EL (cell line): ENCODE measurements around the gene GIGYF1.
A peak's percentile ranks its signal among the peaks of the same experiment; 100 is the strongest.
"Not testable (repeated sequence)": the region's sequence is repeated elsewhere in the genome, so short reads cannot be mapped to it uniquely, and the experiment has no call there.

Source experiments
- DNase-seq: peaks from one replicate; pipeline ENCODE4 v3.0.0-alpha.2; 2016

The GIGYF1 gene, protein sequence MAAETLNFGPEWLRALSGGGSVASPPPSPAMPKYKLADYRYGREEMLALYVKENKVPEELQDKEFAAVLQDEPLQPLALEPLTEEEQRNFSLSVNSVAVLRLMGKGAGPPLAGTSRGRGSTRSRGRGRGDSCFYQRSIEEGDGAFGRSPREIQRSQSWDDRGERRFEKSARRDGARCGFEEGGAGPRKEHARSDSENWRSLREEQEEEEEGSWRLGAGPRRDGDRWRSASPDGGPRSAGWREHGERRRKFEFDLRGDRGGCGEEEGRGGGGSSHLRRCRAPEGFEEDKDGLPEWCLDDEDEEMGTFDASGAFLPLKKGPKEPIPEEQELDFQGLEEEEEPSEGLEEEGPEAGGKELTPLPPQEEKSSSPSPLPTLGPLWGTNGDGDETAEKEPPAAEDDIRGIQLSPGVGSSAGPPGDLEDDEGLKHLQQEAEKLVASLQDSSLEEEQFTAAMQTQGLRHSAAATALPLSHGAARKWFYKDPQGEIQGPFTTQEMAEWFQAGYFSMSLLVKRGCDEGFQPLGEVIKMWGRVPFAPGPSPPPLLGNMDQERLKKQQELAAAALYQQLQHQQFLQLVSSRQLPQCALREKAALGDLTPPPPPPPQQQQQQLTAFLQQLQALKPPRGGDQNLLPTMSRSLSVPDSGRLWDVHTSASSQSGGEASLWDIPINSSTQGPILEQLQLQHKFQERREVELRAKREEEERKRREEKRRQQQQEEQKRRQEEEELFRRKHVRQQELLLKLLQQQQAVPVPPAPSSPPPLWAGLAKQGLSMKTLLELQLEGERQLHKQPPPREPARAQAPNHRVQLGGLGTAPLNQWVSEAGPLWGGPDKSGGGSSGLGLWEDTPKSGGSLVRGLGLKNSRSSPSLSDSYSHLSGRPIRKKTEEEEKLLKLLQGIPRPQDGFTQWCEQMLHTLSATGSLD (N-terminal part only)

DNA sequence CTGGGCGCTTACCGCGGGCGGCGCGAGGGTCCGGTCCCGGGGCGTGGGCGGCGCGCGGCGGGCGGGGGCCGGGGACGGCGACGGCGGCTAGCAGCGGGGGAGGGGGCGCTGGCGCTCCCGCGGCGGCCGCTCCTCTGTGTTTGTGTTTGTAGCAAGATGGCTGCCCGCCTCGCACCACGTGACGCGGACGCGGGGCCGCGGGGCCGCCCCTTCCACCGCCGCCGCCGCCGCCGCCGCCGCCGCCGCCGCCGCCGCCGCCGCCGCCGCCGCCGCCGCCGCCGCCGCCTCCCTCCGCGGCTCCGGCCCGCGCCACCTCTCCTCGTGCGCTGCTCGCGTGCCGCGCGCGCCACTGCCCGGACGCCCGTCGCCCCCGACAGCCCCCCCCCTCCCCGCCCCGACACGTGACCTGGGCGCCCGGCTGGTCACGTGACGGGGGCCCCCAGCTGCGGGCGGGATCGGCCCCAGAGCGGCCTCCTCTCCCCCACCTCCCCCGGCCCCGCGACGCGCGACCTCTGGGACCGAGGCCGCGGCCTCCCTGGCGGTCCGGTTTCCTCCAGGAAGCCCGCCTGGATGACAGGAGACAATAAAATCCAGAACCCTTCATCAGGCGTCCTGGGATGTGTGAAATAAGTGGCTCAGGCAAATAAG lies at the start of gene GIGYF1:
GIGYF1 (minus strand) TSS at position 153 of the 648 bp plus-strand sequence. CDS start 6,012 bp downstream, outside the sequence.
- DNase-seq = peak; percentile 60

DNA sequence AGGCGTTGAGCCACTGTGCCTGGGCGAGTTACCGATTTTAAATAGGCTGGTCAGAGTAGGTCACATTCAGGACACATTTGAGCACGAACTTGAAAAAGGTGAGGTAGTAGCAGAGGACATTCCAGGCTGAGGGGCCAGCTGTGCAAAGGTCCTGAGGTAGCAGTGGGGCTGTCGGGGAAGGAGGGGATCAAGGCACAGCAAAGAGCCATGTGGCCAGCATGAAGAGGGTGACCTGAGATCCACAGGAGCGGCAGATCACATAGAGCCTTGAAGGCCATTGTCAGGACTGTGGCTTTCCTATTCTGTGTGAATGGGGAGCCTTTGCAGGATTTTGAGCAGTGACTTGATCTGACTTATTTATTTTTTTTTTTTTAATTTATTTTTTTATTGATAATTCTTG lies 45.9 kb upstream of the GIGYF1 start:
- DNase-seq = no peak

DNA sequence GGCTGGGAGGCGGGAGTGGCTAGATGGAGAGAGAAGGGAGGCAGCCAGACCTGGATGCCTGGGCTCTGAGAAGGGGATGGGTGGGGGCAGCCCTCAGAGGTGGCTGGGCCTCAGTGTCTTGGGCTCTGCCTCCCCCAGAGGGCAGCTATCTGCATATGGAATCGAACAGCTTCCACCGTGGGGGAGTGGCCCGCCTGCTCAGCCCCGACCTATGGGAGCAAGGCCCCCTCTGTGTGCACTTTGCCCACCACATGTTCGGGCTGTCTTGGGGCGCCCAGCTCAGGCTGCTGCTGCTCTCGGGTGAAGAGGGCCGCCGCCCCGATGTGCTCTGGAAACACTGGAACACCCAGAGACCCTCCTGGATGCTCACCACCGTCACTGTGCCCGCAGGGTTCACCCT lies 42.6 kb upstream of the GIGYF1 start:
- DNase-seq = no peak

DNA sequence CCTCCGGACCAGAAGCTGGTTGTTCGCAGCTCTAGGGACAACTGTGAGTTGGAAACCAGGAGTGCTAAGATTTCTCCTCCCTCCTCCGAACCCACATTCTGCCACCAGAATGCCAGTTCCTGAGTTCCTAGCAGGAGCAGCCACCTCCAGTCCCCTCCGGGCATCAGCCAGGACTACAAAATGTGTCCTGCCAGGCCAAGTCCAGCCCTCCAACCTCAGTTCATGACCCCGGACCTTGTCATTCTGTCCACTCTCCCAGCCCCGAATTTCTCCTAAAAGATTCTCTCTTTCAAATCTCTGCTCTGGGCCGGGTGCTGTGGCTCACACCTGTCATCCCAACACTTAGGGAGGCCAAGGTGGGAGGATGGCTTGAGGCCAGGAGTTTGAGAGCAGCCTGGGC lies 41.7 kb upstream of the GIGYF1 start:
- no peak for DNase-seq

DNA sequence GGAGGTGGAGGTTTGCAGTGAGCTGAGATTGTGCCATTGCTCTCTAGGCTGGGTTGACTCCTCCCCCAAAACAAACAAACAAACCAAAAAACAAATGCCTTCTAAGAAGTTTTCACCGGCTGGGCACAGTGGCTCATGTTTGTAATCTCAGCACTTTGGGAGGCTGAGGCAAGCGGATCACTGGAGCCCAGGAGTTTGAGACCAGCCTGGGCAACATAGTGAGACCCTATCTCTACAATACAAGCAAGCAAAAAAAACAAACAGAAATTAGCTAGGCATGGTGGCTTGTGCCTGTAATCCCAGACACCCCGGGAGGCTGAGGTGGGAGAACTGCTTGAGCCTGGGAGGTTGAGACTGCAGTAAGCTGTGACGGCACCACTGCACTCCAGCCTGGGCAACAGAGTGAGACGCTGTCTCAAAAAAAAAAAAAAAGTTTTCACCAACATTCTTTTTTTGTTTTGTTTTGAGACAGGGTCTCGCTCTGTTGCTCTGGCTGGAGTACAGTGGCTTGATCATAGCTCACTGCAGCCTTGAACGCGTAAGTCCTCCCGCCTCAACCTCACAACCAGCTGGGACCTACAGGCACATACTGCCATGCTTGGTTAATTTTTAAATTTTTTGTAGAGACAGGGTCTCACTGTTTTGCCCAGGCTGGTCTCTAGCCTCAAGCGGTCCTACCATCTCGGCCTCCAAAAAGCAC lies 38.0 kb upstream of the GIGYF1 start:
- DNase-seq = no peak

DNA sequence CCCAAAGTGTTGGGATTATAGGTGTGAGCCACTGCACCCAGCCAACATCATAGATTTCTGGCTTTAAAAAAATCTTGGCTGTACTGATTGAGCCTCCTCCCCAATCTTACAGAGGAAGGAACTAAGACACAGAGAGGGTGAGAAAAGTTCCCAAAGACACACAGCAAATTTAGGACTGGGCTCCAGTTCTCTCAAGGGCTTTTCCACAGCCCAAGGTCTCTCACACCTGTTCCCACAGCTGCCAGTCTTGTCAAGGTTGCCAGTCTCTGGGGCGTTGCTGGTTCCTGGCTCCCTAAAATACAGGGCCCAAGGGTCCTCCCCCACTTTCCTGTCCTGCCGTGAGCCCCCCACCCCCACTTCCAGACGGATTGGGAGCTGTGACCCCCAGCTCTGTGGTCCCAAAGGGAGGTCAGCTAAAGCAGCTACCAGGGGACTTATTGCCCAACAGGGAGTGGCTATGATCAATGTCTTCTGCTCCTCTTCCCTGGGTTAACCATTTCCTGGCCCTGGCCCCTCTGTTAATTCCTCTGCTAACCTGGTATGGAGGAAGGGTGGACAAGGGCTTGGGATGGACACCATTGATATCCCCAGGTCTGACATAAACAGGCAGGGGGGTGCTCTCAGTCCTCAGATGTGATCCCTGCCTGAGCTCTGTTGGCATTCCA lies 36.2 kb upstream of the GIGYF1 start:
- DNase-seq = no peak

DNA sequence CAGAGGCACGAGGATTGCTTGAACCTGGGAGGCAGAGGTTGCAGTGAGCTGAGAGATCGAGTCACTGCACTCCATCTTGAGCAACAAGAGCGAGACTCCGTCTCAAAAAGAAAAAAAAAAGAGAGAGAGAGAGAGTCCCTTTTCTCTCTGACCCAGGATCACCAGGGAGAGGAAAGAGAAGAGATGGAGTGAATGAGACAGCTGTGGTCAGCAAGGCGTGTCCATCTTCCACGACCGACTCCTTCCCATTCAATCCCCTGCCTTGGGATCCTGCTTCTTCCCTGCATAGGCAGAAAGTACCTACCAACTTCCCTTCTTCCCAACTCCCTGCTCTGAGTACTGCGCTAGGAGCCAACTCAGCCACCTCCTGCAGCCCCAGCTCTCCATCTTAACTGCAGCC lies 34.1 kb upstream of the GIGYF1 start:
- no peak for DNase-seq

DNA sequence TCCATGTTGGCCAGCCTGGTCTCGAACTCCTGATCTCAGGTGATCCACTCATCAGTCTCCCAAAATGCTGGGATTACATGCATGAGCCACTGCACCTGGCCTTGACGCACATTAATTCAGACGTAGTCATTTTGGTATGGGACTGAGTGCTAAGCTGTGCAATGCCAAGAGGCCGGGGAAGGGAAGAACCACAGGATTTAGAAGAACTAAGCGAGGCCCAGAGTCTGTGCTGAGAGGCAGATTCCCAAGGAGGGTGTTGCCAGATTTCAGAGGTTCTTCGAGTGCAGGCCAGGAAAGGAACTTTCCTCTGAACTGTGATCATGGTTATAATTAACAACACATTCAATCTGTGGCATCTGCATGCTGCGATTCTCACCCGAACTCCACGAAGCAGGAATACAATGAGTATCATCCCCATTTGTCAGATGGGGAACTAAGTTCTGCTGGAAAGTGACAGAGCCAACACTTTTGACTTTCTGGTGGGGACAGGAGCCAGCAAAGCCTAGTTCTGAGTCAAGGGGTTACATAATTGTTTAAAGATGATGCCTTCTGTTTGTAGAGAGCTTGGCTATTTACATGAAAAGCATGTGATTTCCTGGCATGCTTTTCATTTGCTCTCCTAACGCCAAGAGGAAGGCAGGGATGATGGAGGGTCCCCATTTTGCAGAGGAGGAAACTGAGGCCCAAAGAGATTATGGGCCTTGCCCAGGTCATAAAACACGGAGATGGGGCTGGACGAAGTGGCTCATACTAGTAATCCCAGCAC lies 33.1 kb upstream of the GIGYF1 start:
- peak; percentile 65 for DNase-seq

DNA sequence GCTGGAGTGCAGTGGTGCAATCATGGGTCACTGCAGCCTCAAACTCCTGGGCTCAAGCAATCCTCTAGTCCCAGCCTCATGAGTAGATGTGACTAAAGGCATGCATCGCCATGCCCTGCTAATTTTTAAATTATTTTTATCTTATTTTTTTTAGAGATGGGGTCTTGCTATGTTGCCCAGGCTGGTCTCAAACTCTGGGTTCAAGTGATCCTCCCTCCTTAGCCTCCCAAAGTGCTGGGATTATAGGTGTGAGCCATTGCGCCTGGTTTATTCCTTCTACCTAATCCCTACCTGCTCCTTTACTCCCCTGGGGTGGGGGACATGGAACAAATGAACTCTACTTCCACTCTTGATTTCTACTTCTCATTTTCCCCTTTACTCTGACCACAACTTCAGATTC lies 30.3 kb upstream of the GIGYF1 start:
- not testable (repeated sequence) for DNase-seq

DNA sequence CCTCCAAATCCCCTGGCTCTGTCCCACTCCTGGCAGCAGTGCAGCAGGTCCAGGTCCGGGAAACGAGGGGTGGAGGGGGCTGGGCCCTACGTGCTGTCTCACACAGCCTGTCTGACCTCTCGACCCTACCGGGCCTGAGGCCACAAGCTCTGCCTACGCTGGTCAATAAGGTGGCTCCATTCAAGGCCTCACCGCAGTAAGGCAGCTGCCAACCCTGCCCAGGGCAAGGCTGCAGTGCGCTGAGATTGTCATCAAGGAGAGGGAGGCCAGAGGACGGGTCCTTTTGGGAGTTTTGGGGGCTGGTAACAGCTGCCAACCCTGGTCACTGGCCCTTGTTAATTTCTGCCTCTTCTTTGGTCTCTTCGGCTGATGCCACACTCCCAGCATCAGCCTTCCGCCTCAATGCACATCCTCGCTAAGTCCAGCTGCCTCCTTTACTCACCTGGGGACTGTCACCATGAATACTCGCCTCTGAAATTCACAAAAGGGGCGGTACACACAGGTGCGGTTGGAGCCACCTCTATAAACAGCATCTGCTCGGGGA lies 29.8 kb upstream of the GIGYF1 start:
- no peak for DNase-seq

DNA sequence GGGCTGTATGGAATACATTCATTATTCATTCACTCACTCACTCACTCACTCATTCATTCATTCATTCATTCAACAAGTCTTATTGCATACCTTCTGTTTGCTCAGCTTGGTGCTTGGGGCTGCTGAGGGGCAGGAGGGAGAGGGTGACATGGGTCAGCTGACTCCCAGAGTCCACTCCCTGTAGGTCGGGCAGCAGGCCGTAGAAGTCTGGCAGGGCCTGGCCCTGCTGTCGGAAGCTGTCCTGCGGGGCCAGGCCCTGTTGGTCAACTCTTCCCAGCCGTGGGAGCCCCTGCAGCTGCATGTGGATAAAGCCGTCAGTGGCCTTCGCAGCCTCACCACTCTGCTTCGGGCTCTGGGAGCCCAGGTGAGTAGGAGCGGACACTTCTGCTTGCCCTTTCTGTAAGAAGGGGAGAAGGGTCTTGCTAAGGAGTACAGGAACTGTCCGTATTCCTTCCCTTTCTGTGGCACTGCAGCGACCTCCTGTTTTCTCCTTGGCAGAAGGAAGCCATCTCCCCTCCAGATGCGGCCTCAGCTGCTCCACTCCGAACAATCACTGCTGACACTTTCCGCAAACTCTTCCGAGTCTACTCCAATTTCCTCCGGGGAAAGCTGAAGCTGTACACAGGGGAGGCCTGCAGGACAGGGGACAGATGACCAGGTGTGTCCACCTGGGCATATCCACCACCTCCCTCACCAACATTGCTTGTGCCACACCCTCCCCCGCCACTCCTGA lies 28.6 kb upstream of the GIGYF1 start:
- no peak for DNase-seq

DNA sequence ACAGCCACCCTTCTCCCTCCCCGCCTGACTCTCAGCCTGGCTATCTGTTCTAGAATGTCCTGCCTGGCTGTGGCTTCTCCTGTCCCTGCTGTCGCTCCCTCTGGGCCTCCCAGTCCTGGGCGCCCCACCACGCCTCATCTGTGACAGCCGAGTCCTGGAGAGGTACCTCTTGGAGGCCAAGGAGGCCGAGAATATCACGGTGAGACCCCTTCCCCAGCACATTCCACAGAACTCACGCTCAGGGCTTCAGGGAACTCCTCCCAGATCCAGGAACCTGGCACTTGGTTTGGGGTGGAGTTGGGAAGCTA lies 27.4 kb upstream of the GIGYF1 start:
- DNase-seq = no peak

DNA sequence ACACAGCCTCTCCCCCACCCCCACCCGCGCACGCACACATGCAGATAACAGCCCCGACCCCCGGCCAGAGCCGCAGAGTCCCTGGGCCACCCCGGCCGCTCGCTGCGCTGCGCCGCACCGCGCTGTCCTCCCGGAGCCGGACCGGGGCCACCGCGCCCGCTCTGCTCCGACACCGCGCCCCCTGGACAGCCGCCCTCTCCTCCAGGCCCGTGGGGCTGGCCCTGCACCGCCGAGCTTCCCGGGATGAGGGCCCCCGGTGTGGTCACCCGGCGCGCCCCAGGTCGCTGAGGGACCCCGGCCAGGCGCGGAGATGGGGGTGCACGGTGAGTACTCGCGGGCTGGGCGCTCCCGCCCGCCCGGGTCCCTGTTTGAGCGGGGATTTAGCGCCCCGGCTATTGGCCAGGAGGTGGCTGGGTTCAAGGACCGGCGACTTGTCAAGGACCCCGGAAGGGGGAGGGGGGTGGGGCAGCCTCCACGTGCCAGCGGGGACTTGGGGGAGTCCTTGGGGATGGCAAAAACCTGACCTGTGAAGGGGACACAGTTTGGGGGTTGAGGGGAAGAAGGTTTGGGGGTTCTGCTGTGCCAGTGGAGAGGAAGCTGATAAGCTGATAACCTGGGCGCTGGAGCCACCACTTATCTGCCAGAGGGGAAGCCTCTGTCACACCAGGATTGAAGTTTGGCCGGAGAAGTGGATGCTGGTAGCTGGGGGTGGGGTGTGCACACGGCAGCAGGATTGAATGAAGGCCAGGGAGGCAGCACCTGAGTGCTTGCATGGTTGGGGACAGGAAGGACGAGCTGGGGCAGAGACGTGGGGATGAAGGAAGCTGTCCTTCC lies 26.8 kb upstream of the GIGYF1 start:
- DNase-seq = no peak

DNA sequence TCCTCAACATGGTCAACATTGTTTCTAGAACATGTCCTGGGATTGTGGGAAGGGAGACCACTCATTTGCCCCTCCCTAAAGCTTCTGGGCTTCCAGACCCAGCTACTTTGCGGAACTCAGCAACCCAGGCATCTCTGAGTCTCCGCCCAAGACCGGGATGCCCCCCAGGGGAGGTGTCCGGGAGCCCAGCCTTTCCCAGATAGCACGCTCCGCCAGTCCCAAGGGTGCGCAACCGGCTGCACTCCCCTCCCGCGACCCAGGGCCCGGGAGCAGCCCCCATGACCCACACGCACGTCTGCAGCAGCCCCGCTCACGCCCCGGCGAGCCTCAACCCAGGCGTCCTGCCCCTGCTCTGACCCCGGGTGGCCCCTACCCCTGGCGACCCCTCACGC lies 26.2 kb upstream of the GIGYF1 start, which contains the start of gene EPO:
EPO (plus strand) TSS at position 190 of the 392 bp plus-strand sequence. CDS start 513 bp downstream, outside the sequence.
- no peak for DNase-seq

DNA sequence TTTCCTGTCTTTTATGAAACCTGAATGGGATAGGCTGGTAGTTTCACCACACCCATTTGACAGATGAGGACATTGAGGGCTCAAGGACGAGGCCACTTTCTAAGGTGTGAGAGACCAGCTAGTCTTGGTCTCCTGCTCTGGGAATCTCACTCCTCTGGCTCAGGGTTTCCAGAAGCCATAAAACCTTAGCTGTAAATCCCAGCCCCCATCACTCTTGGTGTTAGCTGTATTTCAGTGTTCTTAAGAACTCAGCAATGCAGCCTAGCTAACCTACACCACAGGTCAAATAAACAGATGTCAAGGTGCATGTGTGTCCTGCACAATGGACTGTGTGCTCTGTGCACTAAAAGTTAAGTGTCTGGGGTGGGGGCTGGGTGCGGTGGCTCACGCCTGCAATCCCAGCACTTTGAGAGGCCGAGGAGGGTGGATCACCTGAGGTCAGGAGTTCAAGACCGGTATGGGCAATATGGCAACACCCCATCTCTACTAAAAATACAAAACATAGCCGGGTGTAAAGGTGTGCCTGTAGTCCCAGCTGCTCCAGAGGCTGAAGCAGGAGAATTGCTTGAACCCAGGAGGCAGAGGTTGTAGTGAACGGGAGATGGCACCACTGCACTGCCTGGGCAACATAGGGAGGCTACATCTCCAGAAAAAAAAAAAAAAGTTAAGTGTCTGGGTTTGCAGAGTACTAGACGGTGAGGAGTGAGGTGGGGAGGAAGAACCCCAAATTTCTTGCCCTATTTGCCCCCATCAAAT lies 25.7 kb upstream of the GIGYF1 start:
- peak; percentile 40 for DNase-seq

DNA sequence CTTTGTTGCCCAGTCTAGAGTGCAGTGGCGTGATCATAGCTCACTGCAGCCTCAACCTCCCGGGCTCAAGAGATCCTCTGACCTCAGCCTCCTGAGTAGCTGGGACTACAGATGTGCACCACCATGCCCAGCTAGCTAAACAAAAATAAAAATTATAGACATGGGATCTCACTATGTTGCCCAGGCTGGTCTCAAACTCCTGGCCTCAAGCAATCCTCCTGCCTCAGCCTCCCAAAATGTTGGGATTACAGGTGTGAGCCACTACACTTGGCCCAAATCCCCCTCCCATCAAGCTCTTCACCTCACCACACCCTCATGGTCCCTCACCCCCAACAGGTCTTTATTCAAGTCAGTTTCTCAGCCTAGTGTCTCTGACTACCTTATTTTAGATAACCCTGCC lies 23.0 kb upstream of the GIGYF1 start:
- DNase-seq = not testable (repeated sequence)

DNA sequence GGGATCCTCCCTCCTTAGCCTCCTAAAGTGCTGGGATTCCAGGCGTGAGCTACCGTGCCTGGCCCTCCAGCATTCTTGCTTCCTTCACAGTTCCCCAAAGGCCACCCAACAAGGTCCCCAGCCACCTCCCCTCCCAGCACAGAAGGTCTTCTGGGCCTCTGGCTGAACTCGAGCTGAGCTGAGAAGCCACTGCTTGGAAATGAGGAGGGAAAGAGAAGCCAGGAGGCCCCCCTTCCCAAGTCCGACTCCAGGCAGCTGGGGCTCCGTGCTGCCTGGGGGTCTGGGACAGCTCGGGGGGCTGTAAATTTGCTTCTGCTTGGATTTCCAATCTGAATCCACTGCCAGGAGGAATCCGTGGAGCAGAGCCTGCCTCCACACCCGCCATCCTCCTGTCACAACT lies 20.7 kb upstream of the GIGYF1 start:
- DNase-seq = no peak

DNA sequence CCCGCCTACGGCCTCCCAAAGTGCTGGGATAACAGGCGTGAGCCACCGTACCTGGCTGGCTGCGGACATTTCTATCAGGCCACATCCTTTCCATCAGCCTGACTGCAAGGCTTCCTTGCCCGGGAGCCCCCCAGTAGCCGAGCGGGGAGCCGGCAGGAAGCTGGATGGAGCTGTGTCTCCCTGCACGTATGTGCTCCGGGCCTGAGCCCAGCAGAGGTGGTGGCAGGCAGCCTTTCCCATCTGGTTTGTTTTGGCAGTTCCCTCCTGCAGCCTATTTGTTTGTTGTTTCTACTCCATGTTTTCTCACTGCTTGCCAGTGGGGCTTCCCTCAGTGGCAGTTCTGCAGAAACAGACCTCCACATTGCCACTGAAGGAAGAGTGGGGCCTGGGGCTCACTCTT lies 17.3 kb upstream of the GIGYF1 start:
- DNase-seq = no peak

DNA sequence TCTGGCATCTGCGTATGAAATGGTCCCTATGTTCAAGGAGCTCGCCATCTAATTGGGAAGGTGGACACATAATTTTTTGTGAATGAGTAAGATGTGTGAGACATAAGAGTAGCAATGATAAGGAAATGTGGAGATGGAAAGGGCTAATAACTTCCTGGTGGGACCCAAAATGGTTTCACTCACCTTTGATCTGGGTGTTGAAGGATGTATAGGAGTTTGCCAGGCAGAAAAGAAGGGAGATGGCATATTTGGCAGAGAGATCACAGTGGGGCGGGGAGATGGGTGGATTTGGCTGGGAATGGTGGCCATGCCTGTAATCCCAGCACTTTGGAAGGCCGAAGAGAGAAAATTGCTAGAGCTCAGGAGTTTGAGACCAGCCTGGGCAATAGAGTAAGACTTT lies 16.4 kb upstream of the GIGYF1 start:
- DNase-seq = no peak
